Right atrium auricular region (tissue), 2 donors: ENCODE measurements around the gene RWDD1. TPM values are rescaled to one million over a fixed set of nuclear protein-coding genes. Genes with fewer than 3 reads are reported as not detected.
A peak's percentile ranks its signal among the peaks of the same experiment; 100 is the strongest.

ENCODE experiments used
- DNase-seq: peaks from one replicate; pipeline ENCODE4 v3.0.0-alpha.2; 2019; ENCODE audit warnings: low spot score
- H3K27ac ChIP-seq, 2 donors: fragments of 200-600 bp; sonication (generic); 1 replicate in 1 of 2; 2 replicates in 1 of 2; pipeline ENCODE4 v1.5.1; 2016 to 2019
- H3K27me3 ChIP-seq, 2 donors: fragments of 200-600 bp; sonication (generic); one replicate each; pipeline versions ENCODE4 v1.5.1 to v1.6.0; 2017 to 2019
- H3K36me3 ChIP-seq: fragments of 200-600 bp; sonication (generic); one replicate; pipeline ENCODE4 v1.5.1; 2016
- H3K4me1 ChIP-seq, 2 donors: fragments of 200-600 bp; sonication (generic); one replicate each; pipeline versions ENCODE4 v1.5.1 to v1.6.0; 2017 to 2019
- H3K4me3 ChIP-seq, 2 donors: fragments of 200-600 bp; sonication (generic); 1 replicate in 1 of 2; 2 replicates in 1 of 2; pipeline ENCODE4 v1.5.1; 2017 to 2019; ENCODE audit warnings: mild to moderate bottlenecking in 1 of 2, moderate library complexity in 1 of 2
- H3K9me3 ChIP-seq, 2 donors: fragments of 200-600 bp; sonication (generic); one replicate each; pipeline ENCODE4 v1.5.1; 2019
- CTCF ChIP-seq, 2 donors: fragments of 200-600 bp; sonication (generic); IDR thresholded peaks; one replicate each; pipeline ENCODE4 v1.5.1; 2019; ENCODE audit warnings: antibody characterized with exemption in 2 of 2
- total RNA-seq, 2 donors: library from RNA; depleted of rRNA; stranded (reverse); fragments of >200 nt; gene quantifications; one replicate each; pipeline ENCODE4 v1.1.0, GENCODE V29; 2016

RWDD1 gene
- total RNA-seq, 2 donors from 2014 or later: 42.2 to 46.9 TPM

DNA sequence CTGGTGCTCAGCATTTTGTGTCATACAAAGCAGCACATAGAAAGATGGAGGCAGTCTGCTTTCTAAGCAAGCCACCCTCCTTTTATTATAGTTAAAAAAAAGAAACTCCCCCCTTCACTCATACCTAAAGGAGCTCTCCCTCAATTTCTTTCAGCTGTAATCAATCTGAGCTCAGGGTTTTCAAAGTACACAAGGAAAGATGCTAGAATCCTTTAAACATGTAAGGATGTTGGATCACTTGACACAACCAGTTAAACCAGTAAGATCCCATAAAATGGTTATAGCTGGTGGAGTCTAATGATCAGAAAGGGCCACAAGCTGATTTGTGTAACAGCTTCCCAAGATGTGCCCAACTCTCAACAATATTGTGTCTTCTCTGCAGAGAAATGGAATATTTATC is 17.9 kb upstream of the RWDD1 start, which contains the start of gene CALHM4:
Gene CALHM4, plus strand, starts transcription at position 301 of the 400 bp plus-strand sequence. Its CDS starts 43 bp downstream, at position 344.
- no peak for DNase-seq
- no peaks in the 10 kb centered on the region for H3K27me3 ChIP-seq
- no peak for TF ChIP-seq CTCF (IDR thresholded peaks at IDR 0.05)
- no peak within 1 kb of the TSS for H3K4me3 ChIP-seq
- H3K27ac ChIP-seq: no peak within 1 kb of the TSS
- peaks cover 0 to 7% of the 10 kb centered on the region in 2 donors for H3K4me1 ChIP-seq
- no peaks in the 10 kb centered on the region for H3K36me3 ChIP-seq
- H3K9me3 ChIP-seq: no peaks in the 10 kb centered on the region

DNA sequence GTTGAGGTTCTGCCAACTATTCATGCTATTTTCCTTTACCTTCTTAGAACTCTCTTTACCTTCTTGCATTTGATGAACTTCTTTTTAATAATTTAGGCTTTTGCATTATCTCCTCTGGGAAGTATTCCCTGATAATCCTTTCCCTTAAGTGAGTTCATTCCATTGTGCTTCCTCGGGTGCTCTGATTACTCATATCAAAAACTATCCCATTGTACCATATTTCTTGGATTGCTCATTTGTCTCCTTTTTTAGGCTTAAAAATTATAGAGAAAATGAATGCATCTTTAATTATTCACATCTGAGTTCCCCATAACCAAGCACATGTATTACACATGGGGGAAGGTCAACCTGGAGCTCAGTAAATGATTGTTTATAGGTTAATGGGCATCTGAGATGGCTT is 15.2 kb upstream of the RWDD1 start:
- no peak for DNase-seq
- no peak for TF ChIP-seq CTCF (IDR thresholded peaks at IDR 0.05)
- Histone ChIP-seq H3K4me3 (no peak overlapping the region), H3K27ac (no peak overlapping the region), H3K27me3 (no peaks in the 10 kb centered on the region), H3K9me3 (no peaks in the 10 kb centered on the region), H3K36me3 (no peaks in the 10 kb centered on the region), H3K4me1 (peaks cover 0 to 7% of the 10 kb centered on the region in 2 donors)

GRCh38 chr6:116556814-116557415 is 14.4 kb upstream of the RWDD1 start:
- no peak overlapping the region for H3K4me3 ChIP-seq
- no peaks in the 10 kb centered on the region for H3K36me3 ChIP-seq
- H3K4me1 ChIP-seq: peaks cover 0 to 10% of the 10 kb centered on the region in 2 donors
- no peak for DNase-seq
- TF ChIP-seq CTCF (IDR thresholded peaks at IDR 0.05): no peak
- peak overlapping the region; percentile 8 to 36 for H3K27ac ChIP-seq
- H3K9me3 ChIP-seq: no peaks in the 10 kb centered on the region
- no peaks in the 10 kb centered on the region for H3K27me3 ChIP-seq

DNA sequence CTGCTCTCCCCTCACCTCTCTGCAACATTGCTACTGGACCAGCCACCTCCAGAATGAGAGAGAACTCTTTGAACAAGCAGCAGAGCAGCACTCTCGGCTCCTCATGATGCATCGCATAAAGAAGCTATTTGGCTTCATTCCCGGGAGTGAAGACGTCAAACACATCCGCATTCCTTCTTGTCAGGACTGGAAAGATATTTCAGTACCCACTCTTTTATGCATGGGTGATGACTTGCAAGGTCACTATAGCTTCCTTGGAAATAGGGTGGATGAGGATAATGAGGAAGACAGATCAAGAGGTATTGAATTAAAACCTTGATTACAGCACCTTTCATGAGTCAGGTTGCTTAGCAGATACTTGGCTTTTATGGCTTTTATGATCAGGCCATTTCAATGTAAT is 13.4 kb upstream of the RWDD1 start:
- H3K4me1 ChIP-seq: peaks cover 0 to 10% of the 10 kb centered on the region in 2 donors
- H3K27ac ChIP-seq: peak overlapping the region in 1 of 2 donors; percentile 36
- no peaks in the 10 kb centered on the region for H3K27me3 ChIP-seq
- no peak for TF ChIP-seq CTCF (IDR thresholded peaks at IDR 0.05)
- no peak overlapping the region for H3K4me3 ChIP-seq
- H3K9me3 ChIP-seq: no peaks in the 10 kb centered on the region
- no peak for DNase-seq
- H3K36me3 ChIP-seq: no peaks in the 10 kb centered on the region

GRCh38 chr6:116560130-116560529 is 11.2 kb upstream of the RWDD1 start:
- Histone ChIP-seq H3K27me3 (no peaks in the 10 kb centered on the region), H3K4me1 (peaks cover 0 to 10% of the 10 kb centered on the region in 2 donors), H3K36me3 (no peaks in the 10 kb centered on the region), H3K27ac (no peak overlapping the region), H3K4me3 (no peak overlapping the region), H3K9me3 (no peaks in the 10 kb centered on the region)
- DNase-seq: no peak
- TF ChIP-seq CTCF (IDR thresholded peaks at IDR 0.05): no peak
